H1 (cell line): ENCODE measurements around the gene WDR37. TPM values are rescaled to one million over a fixed set of nuclear protein-coding genes. Genes with fewer than 3 reads are reported as not detected.

Experiments
- EP300 ChIP-seq, 2 experiments: IDR thresholded peaks; 1 replicate in 1 of 2; 2 replicates in 1 of 2; pipeline ENCODE4 v1.6.1; 2011 to 2012; ENCODE audit warnings: low read depth in 2 of 2, low read length in 2 of 2, mild to moderate bottlenecking in 2 of 2, borderline replicate concordance in 1 of 2, inconsistent platforms in 1 of 2, moderate library complexity in 1 of 2
- TAF7 ChIP-seq: optimal IDR thresholded peaks from 2 replicates; pipeline ENCODE3; 2011; ENCODE audit warnings: low read depth, mild to moderate bottlenecking, inconsistent platforms, low read length, moderate library complexity, borderline replicate concordance
- polyA plus RNA-seq, 7 experiments: library from polyadenylated mRNA; depleted of rRNA in 3 of 7; stranded (reverse) in 5 of 7; unstranded in 2 of 7; fragments of >200 nt in 5 of 7; fragments of 200-250 nt in 2 of 7; gene quantifications; 1 replicate in 5 of 7; 2 replicates in 1 of 7; 4 replicates in 1 of 7; pipeline versions ENCODE4 v1.2.1 to v1.2.3, GENCODE V29; 2011 to 2013; ENCODE audit warnings: missing spikeins in 2 of 7, mixed read lengths in 2 of 7
- total RNA-seq: library from RNA; stranded (reverse); fragmentation: NEBNext Ultra II Directional; extraction: Animal tissue kit (Norgen Biotek cat#: 25700); gene quantifications from 2 replicates; pipeline ENCODE4 v1.2.1, GENCODE V29; 2021

The WDR37 gene
- total and polyA plus RNA-seq, 2 of the 8 experiments (the other 6 are each of a cell fraction or from before 2014, with no cell fraction given), result 9.6 to 12.0 TPM

- no peak for TF ChIP-seq TAF7
- TF ChIP-seq EP300 (IDR thresholded peaks at IDR 0.05; ENCODE audit: borderline replicate concordance in 1 of 2, low read depth in 2 of 2, low read length in 2 of 2), result no peak
Measured at GRCh38 chr10:1015688-1016087, 40.5 kb upstream of the WDR37 start (continued).
